HepG2 (cell line): ENCODE data around the gene RUSF1. TPM values are rescaled to one million over a fixed set of nuclear protein-coding genes. Genes with fewer than 3 reads are reported as not detected.
A peak's percentile ranks its signal among the peaks of the same experiment; 100 is the strongest.

Experiments
- FOXO1 ChIP-seq: sonication (generic); formaldehyde crosslinking; IDR thresholded peaks from 2 replicates; pipeline ENCODE4 v1.4.0; 2020; ENCODE audit warnings: missing genetic modification reagents
- GATA4 ChIP-seq: sonication (generic); IDR thresholded peaks from 2 replicates; pipeline ENCODE4 v1.6.1; 2016; ENCODE audit warnings: antibody characterized with exemption, low read depth, borderline replicate concordance
- HOXA5 ChIP-seq: sonication (generic); formaldehyde crosslinking; IDR thresholded peaks from 2 replicates; pipeline ENCODE4 v1.4.0; 2020; ENCODE audit warnings: missing genetic modification reagents
- POLR2G ChIP-seq: fragments of 200-400 bp; formaldehyde crosslinking; IDR thresholded peaks from 2 replicates; pipeline ENCODE4 v1.6.1; 2018; ENCODE audit warnings: mild to moderate bottlenecking, low read depth, low read length, moderate library complexity
- RXRB ChIP-seq: IDR thresholded peaks from 2 replicates; pipeline ENCODE4 v1.6.1; 2016; ENCODE audit warnings: borderline replicate concordance, missing genetic modification reagents, missing compliant biosample characterization
- SRY ChIP-seq: sonication (generic); formaldehyde crosslinking; IDR thresholded peaks from 2 replicates; pipeline ENCODE4 v1.8.0; 2022; ENCODE audit warnings: mild to moderate bottlenecking, missing genetic modification reagents
- ZBTB38 ChIP-seq: sonication (generic); formaldehyde crosslinking; IDR thresholded peaks from 2 replicates; pipeline ENCODE4 v1.5.1; 2020; ENCODE audit warnings: mild to moderate bottlenecking, missing genetic modification reagents
- ZNF44 ChIP-seq: sonication (generic); formaldehyde crosslinking; IDR thresholded peaks from 2 replicates; pipeline ENCODE4 v1.5.1; 2020; ENCODE audit warnings: mild to moderate bottlenecking, missing genetic modification reagents
- ZNF468 ChIP-seq: sonication (generic); formaldehyde crosslinking; IDR thresholded peaks from 2 replicates; pipeline ENCODE4 v1.8.0; 2022; ENCODE audit warnings: mild to moderate bottlenecking, moderate library complexity, missing genetic modification reagents
- polyA plus RNA-seq, 8 experiments: library from polyadenylated mRNA; depleted of rRNA in 3 of 8; stranded (reverse) in 7 of 8; unstranded in 1 of 8; fragments of >200 nt; fragmentation: Illumina TruSeq in 4 of 8; extraction: Trizol in 4 of 8; gene quantifications; 2 replicates each; pipeline versions ENCODE4 v1.2.1 to v1.2.3, GENCODE V29; 2011 to 2016; ENCODE audit warnings: low read depth in 4 of 8, missing spikeins in 1 of 8, mixed read lengths in 1 of 8; ENCODE audit not compliant: insufficient read depth in 1 of 8
- total RNA-seq, 5 experiments: library from RNA; depleted of rRNA; stranded (reverse); fragments of >200 nt; fragmentation: Illumina TruSeq; extraction: Trizol; gene quantifications; 2 replicates each; pipeline ENCODE4 v1.2.3, GENCODE V29; 2016; ENCODE audit warnings: low read depth in 1 of 5
- TF ChIP-seq, protein P1 (sequence below): sonication (generic); formaldehyde crosslinking; IDR thresholded peaks from 2 replicates; pipeline ENCODE4 v1.8.0; 2022; ENCODE audit warnings: mild to moderate bottlenecking, missing genetic modification reagents; ENCODE audit not compliant: insufficient replicate concordance
- TF ChIP-seq, protein P2 (sequence below): sonication (generic); formaldehyde crosslinking; IDR thresholded peaks from 2 replicates; pipeline ENCODE4 v1.4.0; 2020; ENCODE audit warnings: mild to moderate bottlenecking, missing genetic modification reagents
- TF ChIP-seq, protein P3 (sequence below): conservative IDR thresholded peaks from 2 replicates; pipeline ENCODE4 v1.6.1; 2018; ENCODE audit warnings: missing genetic modification reagents

The RUSF1 gene
- total and polyA plus RNA-seq, 2 of the 13 experiments (the other 11 are each of a cell fraction or from before 2014, with no cell fraction given) = 40.8 to 50.2 TPM

DNA sequence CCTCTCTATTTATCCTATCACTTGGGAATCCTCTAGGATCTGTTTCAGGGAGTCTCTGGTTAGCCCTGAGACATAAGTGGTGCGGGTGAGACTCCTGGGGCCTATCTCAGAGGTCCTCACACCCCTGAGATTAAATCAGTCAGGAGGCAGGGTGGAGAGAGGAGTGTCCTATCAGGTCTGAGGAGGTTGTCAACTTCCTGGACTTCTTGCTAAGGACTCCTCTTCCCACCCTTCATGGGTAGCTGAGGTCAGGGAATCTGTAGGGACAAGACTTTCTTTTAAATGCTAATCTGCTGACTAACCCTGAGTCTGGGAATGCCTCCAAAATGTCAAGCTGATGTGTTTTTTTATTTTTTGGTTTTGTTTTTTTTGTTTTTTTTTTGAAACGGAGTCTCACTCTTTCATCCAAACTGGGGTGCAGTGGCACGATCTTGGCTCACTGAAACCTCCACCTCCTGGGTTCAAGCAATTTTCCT is 55.5 kb downstream of the RUSF1 start (continued):
- TF ChIP-seq, protein P1, sequence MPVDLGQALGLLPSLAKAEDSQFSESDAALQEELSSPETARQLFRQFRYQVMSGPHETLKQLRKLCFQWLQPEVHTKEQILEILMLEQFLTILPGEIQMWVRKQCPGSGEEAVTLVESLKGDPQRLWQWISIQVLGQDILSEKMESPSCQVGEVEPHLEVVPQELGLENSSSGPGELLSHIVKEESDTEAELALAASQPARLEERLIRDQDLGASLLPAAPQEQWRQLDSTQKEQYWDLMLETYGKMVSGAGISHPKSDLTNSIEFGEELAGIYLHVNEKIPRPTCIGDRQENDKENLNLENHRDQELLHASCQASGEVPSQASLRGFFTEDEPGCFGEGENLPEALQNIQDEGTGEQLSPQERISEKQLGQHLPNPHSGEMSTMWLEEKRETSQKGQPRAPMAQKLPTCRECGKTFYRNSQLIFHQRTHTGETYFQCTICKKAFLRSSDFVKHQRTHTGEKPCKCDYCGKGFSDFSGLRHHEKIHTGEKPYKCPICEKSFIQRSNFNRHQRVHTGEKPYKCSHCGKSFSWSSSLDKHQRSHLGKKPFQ (CRISPR knock-in tag) = no peak
- TF ChIP-seq, protein P2, sequence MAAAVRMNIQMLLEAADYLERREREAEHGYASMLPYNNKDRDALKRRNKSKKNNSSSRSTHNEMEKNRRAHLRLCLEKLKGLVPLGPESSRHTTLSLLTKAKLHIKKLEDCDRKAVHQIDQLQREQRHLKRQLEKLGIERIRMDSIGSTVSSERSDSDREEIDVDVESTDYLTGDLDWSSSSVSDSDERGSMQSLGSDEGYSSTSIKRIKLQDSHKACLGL (CRISPR knock-in tag) = no peak
- no peak; the same call in 1 of the 2 replicates for TF ChIP-seq ZNF44
- no peak for TF ChIP-seq GATA4
- no peak for TF ChIP-seq ZNF468 (CRISPR knock-in tag)
- TF ChIP-seq POLR2G = 0 out of 2 replicates have a peak, but pooled peaks have one; percentile 6
- TF ChIP-seq, protein P3, sequence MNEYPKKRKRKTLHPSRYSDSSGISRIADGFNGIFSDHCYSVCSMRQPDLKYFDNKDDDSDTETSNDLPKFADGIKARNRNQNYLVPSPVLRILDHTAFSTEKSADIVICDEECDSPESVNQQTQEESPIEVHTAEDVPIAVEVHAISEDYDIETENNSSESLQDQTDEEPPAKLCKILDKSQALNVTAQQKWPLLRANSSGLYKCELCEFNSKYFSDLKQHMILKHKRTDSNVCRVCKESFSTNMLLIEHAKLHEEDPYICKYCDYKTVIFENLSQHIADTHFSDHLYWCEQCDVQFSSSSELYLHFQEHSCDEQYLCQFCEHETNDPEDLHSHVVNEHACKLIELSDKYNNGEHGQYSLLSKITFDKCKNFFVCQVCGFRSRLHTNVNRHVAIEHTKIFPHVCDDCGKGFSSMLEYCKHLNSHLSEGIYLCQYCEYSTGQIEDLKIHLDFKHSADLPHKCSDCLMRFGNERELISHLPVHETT = no peak
- no peak for TF ChIP-seq HOXA5 (CRISPR knock-in tag)
- no peak for TF ChIP-seq ZBTB38 (CRISPR knock-in tag)
- TF ChIP-seq SRY (CRISPR knock-in tag) = no peak
- no peak for TF ChIP-seq FOXO1 (CRISPR knock-in tag)
- TF ChIP-seq RXRB (CRISPR knock-in tag) = no peak
